CD4-positive, alpha-beta T cell (primary cell): Measurements from ENCODE around the gene FRMD6. TPM values are rescaled to one million over a fixed set of nuclear protein-coding genes. Genes with fewer than 3 reads are reported as not detected.

ENCODE experiments used
- ATAC-seq: fragments of 200-7000 bp; cut with Tn5 transposase; one replicate; pipeline ENCODE4 v1.10.0; 2022; ENCODE audit warnings: mild to moderate bottlenecking; ENCODE audit not compliant: poor library complexity
- CTCF ChIA-PET: fragments of 350-600 bp; sonication (Branson Sonifier 250); formaldehyde crosslinking; loops from one replicate; lab custom pipeline; 2021; ENCODE audit warnings: antibody characterized with exemption, inconsistent platforms; lab: Charles Lee
- POLR2A ChIA-PET: fragments of 350-600 bp; sonication (Branson Sonifier 250); formaldehyde crosslinking; loops from one replicate; lab custom pipeline; 2021; ENCODE audit warnings: antibody characterized with exemption, inconsistent platforms; lab: Charles Lee
- DNase-seq, 14 experiments: peaks; one replicate each; pipeline ENCODE4 v3.0.0-alpha.2; 2013 to 2020; ENCODE audit warnings: mixed read lengths in 2 of 14
- H3K27ac ChIP-seq, 2 donors: one replicate each; pipeline versions ENCODE4 v1.5.1 to v1.7.0; 2013; ENCODE audit warnings: low read length in 2 of 2, low read depth in 1 of 2, mild to moderate bottlenecking in 1 of 2
- H3K27me3 ChIP-seq, 2 experiments: 1 replicate in 1 of 2; 2 replicates in 1 of 2; pipeline versions ENCODE4 v1.6.1 to v1.7.0; 2013; ENCODE audit warnings: low read length in 2 of 2, control low read depth in 1 of 2, mild to moderate bottlenecking in 1 of 2, moderate library complexity in 1 of 2; ENCODE audit not compliant: insufficient read depth in 2 of 2, control insufficient read depth in 1 of 2
- H3K36me3 ChIP-seq: one replicate; pipeline ENCODE4 v1.6.1; 2013; ENCODE audit warnings: low read length, control low read depth; ENCODE audit not compliant: insufficient read depth
- H3K4me1 ChIP-seq: one replicate; pipeline ENCODE4 v1.6.1; 2013; ENCODE audit warnings: low read length, control low read depth; ENCODE audit not compliant: insufficient read depth
- H3K4me3 ChIP-seq: one replicate; pipeline ENCODE4 v1.5.1; 2013; ENCODE audit warnings: mild to moderate bottlenecking, low read length, moderate library complexity
- H3K9me3 ChIP-seq, 2 experiments: 1 replicate in 1 of 2; 2 replicates in 1 of 2; pipeline versions ENCODE4 v1.6.1 to v1.7.0; 2013; ENCODE audit warnings: low read length in 2 of 2, mild to moderate bottlenecking in 2 of 2, control low read depth in 1 of 2, moderate library complexity in 1 of 2; ENCODE audit not compliant: control insufficient read depth in 1 of 2, insufficient read depth in 1 of 2
- H3K27ac Mint-ChIP-seq: one replicate; pipeline ENCODE4 v1.8.0; 2020; ENCODE audit warnings: mixed read lengths
- H3K27me3 Mint-ChIP-seq: one replicate; pipeline ENCODE4 v1.8.0; 2021; ENCODE audit warnings: mixed read lengths
- H3K36me3 Mint-ChIP-seq: one replicate; pipeline ENCODE4 v1.8.0; 2021; ENCODE audit warnings: low read depth, mixed read lengths
- H3K4me1 Mint-ChIP-seq: one replicate; pipeline ENCODE4 v1.8.0; 2021; ENCODE audit warnings: low read depth, mixed read lengths
- H3K4me3 Mint-ChIP-seq: one replicate; pipeline ENCODE4 v1.8.0; 2020; ENCODE audit warnings: mild to moderate bottlenecking, mixed read lengths
- H3K9me3 Mint-ChIP-seq: one replicate; pipeline ENCODE4 v1.8.0; 2020; ENCODE audit warnings: mixed read lengths
- CTCF ChIP-seq: fragments of 200-600 bp; IDR thresholded peaks from one replicate; pipeline ENCODE4 v1.8.0; 2022; ENCODE audit warnings: antibody characterized with exemption, mild to moderate bottlenecking
- intact Hi-C, 2 experiments: fragments of 100-400 bp; cut with DNase I in 1 of 2; cut with micrococcal nuclease in 1 of 2; formaldehyde crosslinking; loops; one replicate each; pipeline versions ENCODE4 v1.15.1 to v1.9.0; 2023 to 2025; cut with DNase I, micrococcal nuclease
- total RNA-seq, 174 experiments: library from RNA in 2 of 174; stranded (reverse) in 2 of 174; gene quantifications; one replicate each; pipeline ENCODE4 v1.2.3 and lab custom pipeline; 2021 to 2026

FRMD6 gene
- total RNA-seq, 2 experiments from 2014 or later, result 1.4 to 1.5 TPM

GRCh38 chr14:51636109-51636508 is 15.6 kb upstream of the FRMD6 start:
- Histone ChIP-seq H3K9me3 (no peaks in the 10 kb centered on the region), H3K27me3 (peaks cover 8 to 27% of the 10 kb centered on the region in 2 experiments), H3K4me3 (no peak overlapping the region), H3K36me3 (no peaks in the 10 kb centered on the region), H3K4me1 (no peaks in the 10 kb centered on the region), H3K27ac (no peak overlapping the region)
- DNase-seq (no peak), ATAC-seq (no peak)
- intact Hi-C loops, result no loop called here
- Mint-ChIP-seq H3K36me3 (no peaks in the 10 kb centered on the region), H3K4me1 (no peaks in the 10 kb centered on the region), H3K9me3 (no peaks in the 10 kb centered on the region), H3K27ac (no peak overlapping the region), H3K27me3 (peaks cover 37% of the 10 kb centered on the region), H3K4me3 (no peak overlapping the region)
- ChIA-PET POLR2A (no interaction called here), CTCF (no interaction called here)
- no peak for TF ChIP-seq CTCF

- ChIA-PET POLR2A (no interaction called here), CTCF (interaction anchor here (0.6 kb wide), 1 partner anchor 1187 kb away, joined by 3 read pairs; no protein-coding TSS in a partner anchor)
- no peaks in the 10 kb centered on the region for H3K36me3 Mint-ChIP-seq
These were observed 13.4 kb upstream of the FRMD6 start for GRCh38 chr14:51638071-51638944.

GRCh38 chr14:51639668-51640316 is 11.9 kb upstream of the FRMD6 start:
- ATAC-seq (no peak), DNase-seq (no peak)
- no peaks in the 10 kb centered on the region for H3K4me1 ChIP-seq
- intact Hi-C loops, result no loop called here
- no peaks in the 10 kb centered on the region for H3K36me3 Mint-ChIP-seq
- no peak for TF ChIP-seq CTCF
- H3K36me3 ChIP-seq, result no peaks in the 10 kb centered on the region
- H3K4me3 ChIP-seq, result no peak overlapping the region
- no peaks in the 10 kb centered on the region for H3K9me3 Mint-ChIP-seq
- POLR2A ChIA-PET, result no interaction called here
- CTCF ChIA-PET, result interaction anchor here (1.6 kb wide), 1 partner anchor 13 kb away, joined by 4 read pairs; the partner anchor contains the start of gene FRMD6
- no peak overlapping the region for H3K27ac Mint-ChIP-seq
- H3K27me3 Mint-ChIP-seq, result peaks cover 15% of the 10 kb centered on the region
- peaks cover 5 to 17% of the 10 kb centered on the region in 2 experiments for H3K27me3 ChIP-seq
- H3K4me1 Mint-ChIP-seq, result no peaks in the 10 kb centered on the region
- no peak overlapping the region for H3K27ac ChIP-seq
- no peaks in the 10 kb centered on the region for H3K9me3 ChIP-seq
- no peak overlapping the region for H3K4me3 Mint-ChIP-seq

More at GRCh38 chr14:51638071-51638944, 13.4 kb upstream of the FRMD6 start:
- intact Hi-C loops, result no loop called here
- Histone ChIP-seq H3K9me3 (no peaks in the 10 kb centered on the region), H3K27me3 (peaks cover 5 to 27% of the 10 kb centered on the region in 2 experiments), H3K36me3 (no peaks in the 10 kb centered on the region), H3K27ac (no peak overlapping the region), H3K4me1 (no peaks in the 10 kb centered on the region), H3K4me3 (no peak overlapping the region)
- H3K4me1 Mint-ChIP-seq, result no peaks in the 10 kb centered on the region
- ATAC-seq (no peak), DNase-seq (no peak)
- H3K27me3 Mint-ChIP-seq, result peaks cover 20% of the 10 kb centered on the region
- no peak overlapping the region for H3K4me3 Mint-ChIP-seq
- no peaks in the 10 kb centered on the region for H3K9me3 Mint-ChIP-seq
- TF ChIP-seq CTCF, result no peak
- H3K27ac Mint-ChIP-seq, result no peak overlapping the region
